ENCODE measurements around the gene CASKIN1.
"Not testable (repeated sequence)": the region's sequence is repeated elsewhere in the genome, so short reads cannot be mapped to it uniquely, and the experiment has no call there.

Gene CASKIN1

DNA sequence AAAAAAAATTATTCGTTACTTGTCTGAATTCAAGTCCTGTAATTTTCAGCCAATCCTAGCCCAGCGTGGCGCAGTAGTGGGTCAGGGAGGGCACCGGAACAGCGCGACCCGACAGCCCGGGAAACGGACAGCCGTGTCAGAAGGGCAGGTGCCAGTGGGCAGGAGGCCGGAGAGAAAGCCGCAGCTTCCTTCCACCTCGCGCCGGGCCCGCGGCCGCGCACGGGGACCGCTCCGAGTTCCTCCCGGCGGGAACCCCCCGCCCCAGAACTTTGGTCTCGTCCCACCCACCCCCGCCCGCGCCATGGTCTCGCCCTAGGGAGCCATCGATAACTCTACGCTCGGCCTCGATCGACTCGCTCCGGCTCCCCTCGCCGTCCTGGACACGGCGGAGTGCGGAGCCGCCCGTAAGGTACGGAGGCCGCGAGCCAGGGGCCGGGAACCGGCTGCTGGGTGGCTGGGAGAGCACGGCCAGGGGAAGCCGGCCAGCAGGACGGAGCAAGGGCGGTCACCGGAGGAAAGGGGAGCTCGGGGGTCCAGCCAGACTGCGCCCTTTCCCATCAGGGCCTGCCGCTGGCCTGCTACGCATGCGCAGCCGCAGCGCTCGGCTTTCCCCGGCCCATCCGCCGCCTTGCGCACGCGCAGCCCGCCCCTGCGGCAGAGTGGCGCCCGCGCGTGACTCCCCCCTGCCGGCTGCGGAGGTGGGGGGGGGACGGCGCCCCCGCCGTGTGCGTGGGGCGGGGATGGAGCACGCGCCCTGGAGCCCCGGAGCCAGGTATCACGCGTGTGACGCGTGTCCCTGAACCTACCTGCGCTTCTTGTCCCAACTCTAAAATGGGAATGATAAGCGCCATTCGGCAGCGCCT, 8.9 kb upstream of the CASKIN1 start, which contains the start of gene MLST8:
Gene MLST8 (plus strand): TSS at position 351 of the 863 bp plus-strand sequence. CDS start 632 bp downstream, outside the sequence.
- no peak for TF ChIP-seq JUND (IDR thresholded peaks at IDR 0.05; ENCODE audit: low read depth)
- DNase-seq (ENCODE audit: low read depth in 1 of 2, low spot score in 1 of 2) = peak; percentile 92 to 98
- in situ Hi-C loops (cut with HindIII; ENCODE audit: low pct_unique_long_range_greater_than_20kb, low sequenced_read_pairs) = no loop called here

DNA sequence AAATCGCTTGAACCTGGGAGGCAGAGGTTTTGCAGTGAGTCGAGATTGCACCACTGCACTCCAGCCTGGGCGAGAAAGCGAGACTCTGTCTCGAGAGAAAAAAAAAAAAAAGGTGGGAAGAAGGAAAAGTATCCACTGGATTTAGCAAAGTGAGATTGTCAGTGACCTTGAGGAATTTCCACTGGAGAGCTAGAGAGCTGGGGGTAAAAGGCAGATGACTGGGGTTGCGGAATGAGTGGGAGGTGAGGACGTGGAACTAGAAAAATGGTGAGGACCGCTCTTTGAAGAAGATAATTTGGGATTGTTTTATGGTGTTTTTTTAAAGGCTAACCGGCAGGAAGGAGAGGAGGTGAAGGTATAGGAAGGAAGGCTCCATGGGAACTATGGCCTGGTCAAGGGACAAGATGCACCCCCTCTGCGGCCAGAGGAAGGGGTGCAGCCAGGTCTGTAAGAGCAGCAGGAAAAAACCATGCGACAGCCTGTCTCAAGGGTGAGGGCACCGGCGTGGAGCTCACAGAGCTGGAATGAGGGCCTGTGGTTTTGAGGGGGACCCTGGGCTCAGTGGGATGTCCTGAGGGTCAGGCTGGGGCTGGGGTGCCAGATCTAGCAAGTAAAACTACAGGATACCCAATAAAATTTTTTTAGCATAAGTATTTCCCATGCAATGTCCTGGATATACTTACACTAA, 8.2 kb upstream of the CASKIN1 start:
- DNase-seq (ENCODE audit: low read depth in 1 of 2, low spot score in 1 of 2) = no peak
- TF ChIP-seq JUND (IDR thresholded peaks at IDR 0.05; ENCODE audit: low read depth) = no peak
- in situ Hi-C loops (cut with HindIII; ENCODE audit: low pct_unique_long_range_greater_than_20kb, low sequenced_read_pairs) = no loop called here

DNA sequence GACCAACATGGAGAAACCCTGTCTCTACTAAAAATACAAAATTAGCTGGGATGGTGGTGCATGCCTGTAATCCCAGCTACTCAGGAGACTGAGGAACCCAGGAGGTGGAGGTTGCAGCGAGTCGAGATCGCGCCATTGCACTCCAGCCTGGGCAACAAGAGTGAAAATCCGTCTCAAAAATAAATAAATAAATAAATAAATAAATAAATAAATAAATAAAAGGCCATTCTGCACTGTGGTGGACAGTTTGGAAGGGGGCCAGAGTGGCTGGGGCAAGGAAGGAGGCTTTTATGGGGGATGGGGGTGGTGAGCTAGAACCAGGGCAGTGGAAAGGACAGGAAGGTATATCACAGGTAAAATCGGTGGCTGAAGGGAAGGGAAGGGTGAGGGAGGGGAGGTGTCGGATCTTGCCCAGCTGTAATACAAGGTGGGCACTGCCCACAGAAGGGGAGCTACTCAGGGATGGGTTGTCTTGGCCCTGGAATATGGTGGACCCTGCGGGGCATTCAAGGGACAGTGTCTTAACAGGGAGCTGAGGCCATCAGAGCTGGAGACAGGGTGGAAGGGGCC, 6.8 kb upstream of the CASKIN1 start:
- DNase-seq (ENCODE audit: low read depth in 1 of 2, low spot score in 1 of 2); in situ Hi-C loops (cut with HindIII; ENCODE audit: low pct_unique_long_range_greater_than_20kb, low sequenced_read_pairs): not testable (repeated sequence)

DNA sequence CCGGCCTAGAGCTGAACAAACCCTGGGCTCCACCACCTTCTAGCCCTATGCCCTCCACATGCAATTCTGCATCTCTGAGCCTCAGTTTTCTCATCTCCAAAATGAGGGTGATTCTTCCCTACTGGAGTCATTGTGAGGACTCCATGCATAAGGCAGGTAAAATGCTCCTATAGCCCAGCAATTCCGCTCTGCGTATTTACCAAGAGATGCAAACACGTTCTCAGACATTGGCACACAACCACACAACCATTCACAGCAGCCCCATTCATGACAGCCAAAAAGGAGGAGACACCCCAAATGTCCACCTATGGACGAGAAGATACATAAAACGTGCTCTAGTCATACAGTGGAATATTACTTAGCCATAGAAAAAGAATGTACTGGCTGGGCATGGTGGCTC, 3.9 kb upstream of the CASKIN1 start:
- in situ Hi-C loops (cut with HindIII; ENCODE audit: low pct_unique_long_range_greater_than_20kb, low sequenced_read_pairs) = no loop called here
- no peak for TF ChIP-seq JUND (IDR thresholded peaks at IDR 0.05; ENCODE audit: low read depth)
- no peak for DNase-seq (ENCODE audit: low read depth in 1 of 2, low spot score in 1 of 2)

DNA sequence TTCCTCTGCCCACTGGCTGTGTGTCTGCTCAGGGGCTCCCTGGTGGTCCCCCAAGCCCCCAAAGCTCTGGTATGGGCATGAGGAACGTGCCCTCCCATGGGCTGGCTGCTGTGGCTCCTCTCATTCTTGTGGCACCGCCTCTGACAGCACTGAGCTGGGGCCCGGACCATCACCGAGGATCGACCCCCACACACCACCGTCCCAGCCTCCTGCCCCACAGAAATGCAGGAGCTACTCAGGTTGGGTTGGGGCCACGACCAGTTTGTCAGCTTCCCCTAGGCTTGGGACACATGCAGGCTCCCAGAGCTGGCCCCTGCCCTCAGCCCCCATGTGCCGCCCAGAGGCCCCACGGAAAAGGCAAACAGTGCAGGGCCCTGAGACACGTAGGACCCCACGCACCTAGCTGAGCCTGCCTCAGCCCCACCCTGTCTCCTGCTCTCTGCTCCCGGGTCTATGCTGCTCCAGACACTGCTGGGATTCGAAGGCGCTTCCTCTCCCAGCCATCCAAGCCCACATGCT, 3.3 kb upstream of the CASKIN1 start:
- in situ Hi-C loops (cut with HindIII; ENCODE audit: low pct_unique_long_range_greater_than_20kb, low sequenced_read_pairs) = no loop called here
- no peak for TF ChIP-seq JUND (IDR thresholded peaks at IDR 0.05; ENCODE audit: low read depth)
- no peak for DNase-seq (ENCODE audit: low read depth in 1 of 2, low spot score in 1 of 2)

DNA sequence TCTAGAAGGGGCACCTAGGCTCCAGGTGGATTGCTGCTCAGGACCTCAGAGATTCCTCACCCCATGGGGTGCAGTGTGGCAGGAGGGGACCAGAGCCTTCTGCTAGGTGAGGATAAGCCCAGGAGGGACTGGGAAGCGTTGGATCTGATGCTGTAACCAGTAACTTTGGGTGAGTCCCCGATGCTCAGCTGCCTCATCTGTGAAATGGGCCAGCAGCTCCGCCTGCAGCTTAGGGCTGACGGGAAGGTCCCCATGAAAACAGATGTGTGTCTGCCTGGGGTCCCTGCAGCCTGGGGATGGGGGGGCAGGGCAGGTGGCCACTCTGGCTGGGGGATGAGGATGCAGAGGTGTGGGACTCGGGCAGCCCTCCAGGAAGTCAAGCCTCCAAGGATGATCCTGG, 2.7 kb upstream of the CASKIN1 start:
- in situ Hi-C loops (cut with HindIII; ENCODE audit: low pct_unique_long_range_greater_than_20kb, low sequenced_read_pairs) = no loop called here
- DNase-seq (ENCODE audit: low read depth in 1 of 2, low spot score in 1 of 2) = no peak
- TF ChIP-seq JUND (IDR thresholded peaks at IDR 0.05; ENCODE audit: low read depth) = no peak

DNA sequence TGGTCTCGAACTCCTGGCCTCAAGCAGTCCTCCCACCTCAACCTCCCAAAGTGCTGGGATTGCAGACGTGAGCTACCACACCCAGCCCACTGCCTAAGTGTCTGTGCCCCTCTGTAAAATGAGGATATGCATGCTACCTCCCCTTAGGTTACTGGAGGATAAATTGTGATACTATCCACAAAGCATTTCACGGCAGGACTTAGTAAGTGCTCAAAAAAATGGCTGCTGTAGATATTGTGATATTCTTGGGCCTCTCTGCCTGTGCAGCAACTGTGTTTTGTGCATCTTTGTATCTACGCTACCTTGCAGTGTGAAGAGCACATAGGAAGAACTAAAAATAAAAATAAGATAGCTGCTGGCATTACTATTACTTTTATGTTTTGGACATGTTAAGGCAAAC, 1.9 kb upstream of the CASKIN1 start:
- no peak for DNase-seq (ENCODE audit: low read depth in 1 of 2, low spot score in 1 of 2)
- in situ Hi-C loops (cut with HindIII; ENCODE audit: low pct_unique_long_range_greater_than_20kb, low sequenced_read_pairs) = no loop called here
- TF ChIP-seq JUND (IDR thresholded peaks at IDR 0.05; ENCODE audit: low read depth) = no peak

DNA sequence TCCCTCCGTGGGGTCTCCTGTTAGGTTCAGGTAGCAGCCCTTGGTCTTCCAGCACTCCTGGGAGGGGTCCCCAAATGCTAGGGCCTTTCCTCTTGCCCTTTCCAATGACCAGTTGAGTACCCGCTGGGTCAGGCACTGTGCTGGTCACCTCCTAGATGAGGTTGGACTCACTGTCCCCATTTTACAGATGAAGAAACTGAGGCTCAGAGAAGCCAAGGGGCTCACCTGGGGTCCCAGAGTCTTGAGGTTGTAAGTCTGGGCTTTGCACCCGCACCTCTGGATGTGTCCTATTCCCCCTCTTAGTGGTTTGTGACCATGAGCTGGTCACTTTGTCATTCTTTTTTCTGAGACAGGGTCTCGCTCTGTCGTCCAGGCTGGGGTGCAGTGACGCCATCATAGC, 1.4 kb upstream of the CASKIN1 start:
- DNase-seq (ENCODE audit: low read depth in 1 of 2, low spot score in 1 of 2) = no peak
- TF ChIP-seq JUND (IDR thresholded peaks at IDR 0.05; ENCODE audit: low read depth) = no peak
- in situ Hi-C loops (cut with HindIII; ENCODE audit: low pct_unique_long_range_greater_than_20kb, low sequenced_read_pairs) = no loop called here

DNA sequence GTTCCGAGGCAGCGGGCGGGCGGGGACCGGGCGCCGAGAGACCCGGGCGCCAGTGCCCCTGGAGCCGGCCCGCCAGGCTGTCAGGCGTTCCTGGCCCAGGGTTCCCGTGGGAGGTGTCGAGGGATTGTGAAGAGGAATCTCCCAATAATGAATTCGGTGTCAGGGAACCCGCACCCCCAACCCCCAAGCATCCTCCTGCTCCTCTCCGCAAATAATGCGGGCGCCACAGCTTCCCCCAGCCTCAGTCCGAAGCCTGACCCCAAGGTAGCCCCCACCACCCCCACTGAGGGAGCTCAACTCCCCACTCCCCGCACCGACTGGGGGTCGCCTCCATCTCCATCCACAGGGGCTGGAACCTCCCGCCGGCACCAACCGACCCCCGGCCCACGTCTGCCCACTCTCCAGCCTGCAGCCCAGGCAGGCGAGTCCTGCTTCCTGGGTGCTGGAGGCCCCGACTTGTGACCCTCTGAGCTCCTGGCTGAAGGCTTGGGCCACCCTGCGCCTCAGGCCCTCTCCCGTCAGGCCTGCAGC, 641 bp upstream of the CASKIN1 start:
- no peak for DNase-seq (ENCODE audit: low read depth in 1 of 2, low spot score in 1 of 2)
- TF ChIP-seq JUND (IDR thresholded peaks at IDR 0.05; ENCODE audit: low read depth) = no peak
- in situ Hi-C loops (cut with HindIII; ENCODE audit: low pct_unique_long_range_greater_than_20kb, low sequenced_read_pairs) = no loop called here

DNA sequence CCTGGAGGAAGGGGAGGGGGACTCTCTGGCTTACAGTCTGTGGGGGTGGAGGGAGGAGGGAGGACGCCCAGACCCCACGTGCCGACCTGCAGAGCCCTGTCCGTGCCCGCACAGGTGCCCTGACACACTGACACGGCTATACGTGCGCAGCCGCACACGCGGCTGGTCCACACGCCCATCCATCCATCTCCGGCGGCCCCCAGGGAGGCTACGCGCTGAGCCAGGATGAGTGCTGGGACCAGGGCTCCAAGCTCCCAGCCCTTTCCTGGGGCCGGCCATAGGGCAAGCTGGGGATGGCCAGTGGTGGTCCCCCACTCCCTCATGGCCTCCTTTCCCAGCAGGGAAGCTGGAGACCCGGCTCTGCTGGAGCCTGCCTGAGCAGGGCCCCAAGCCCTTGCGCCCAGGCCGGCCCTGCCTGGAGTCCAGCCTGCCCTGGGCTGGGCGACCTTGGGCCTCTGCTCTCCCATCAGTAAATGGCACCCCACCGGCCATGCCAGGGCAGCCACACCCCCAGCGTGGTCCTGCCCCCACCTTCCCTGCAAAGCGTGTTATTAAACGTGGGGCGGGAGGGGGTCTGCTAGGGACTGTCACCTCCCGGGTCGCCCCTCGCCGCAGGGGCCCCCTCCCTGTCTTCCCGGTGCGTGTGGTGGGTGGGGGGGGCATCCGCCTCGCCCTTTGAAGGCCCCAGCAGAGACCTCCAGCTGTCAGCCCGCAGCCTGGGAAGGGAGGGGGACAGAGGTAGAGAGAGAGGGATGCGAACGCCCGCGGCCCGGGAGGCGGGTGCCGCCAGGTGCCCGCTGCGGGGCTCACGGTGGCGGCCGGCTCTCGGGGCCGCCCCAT, 863 bp downstream of the CASKIN1 start:
- no peak for DNase-seq (ENCODE audit: low read depth in 1 of 2, low spot score in 1 of 2)
- no peak for TF ChIP-seq JUND (IDR thresholded peaks at IDR 0.05; ENCODE audit: low read depth)
- in situ Hi-C loops (cut with HindIII; ENCODE audit: low pct_unique_long_range_greater_than_20kb, low sequenced_read_pairs) = no loop called here

DNA sequence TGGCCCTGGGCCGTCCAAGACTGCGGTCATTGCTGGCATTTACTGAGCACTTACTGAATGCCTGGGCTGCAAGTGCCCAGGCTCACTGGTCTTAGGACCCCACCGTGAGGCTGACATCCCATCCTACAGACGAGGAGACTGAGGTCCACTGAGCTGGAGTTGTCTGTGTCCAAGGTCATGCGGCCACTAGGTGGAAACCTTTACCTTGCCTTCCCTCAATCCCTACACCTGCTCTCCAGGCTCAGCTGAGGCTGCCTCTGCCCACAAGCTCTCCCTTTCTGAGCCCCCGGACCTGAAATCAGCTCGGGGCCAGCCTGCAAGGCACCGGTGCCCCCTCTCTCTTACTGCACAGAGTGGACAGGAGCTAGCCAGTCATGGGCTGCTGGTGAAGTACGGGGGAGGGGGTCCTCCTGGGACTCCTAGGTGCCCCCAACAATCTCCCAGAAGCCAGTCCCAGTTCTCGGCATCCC, 1.5 kb downstream of the CASKIN1 start:
- in situ Hi-C loops (cut with HindIII; ENCODE audit: low pct_unique_long_range_greater_than_20kb, low sequenced_read_pairs) = no loop called here
- DNase-seq (ENCODE audit: low read depth in 1 of 2, low spot score in 1 of 2) = peak; percentile 85 to 93
- no peak for TF ChIP-seq JUND (IDR thresholded peaks at IDR 0.05; ENCODE audit: low read depth)

Data from T47D (cell line).